ENCODE results near the gene COL11A2. TPM values are rescaled to one million over a fixed set of nuclear protein-coding genes. Genes with fewer than 3 reads are reported as not detected.
"Not testable (repeated sequence)": the region's sequence is repeated elsewhere in the genome, so short reads cannot be mapped to it uniquely, and the experiment has no call there.

Gene COL11A2
- total RNA-seq, 1 donor, result 1.8 TPM

GRCh38 chr6:33236328-33236727 lies 44.1 kb upstream of the COL11A2 start:
- H3K27me3 ChIP-seq (ENCODE audit: insufficient read depth, low read length), result peaks cover 22% of the 10 kb centered on the region
- H2AFZ ChIP-seq (ENCODE audit: low read length), result no peak overlapping the region
- no peak for DNase-seq (ENCODE audit: insufficient read length, low spot score, missing footprints)
- no peak overlapping the region for H3K4me2 ChIP-seq (ENCODE audit: insufficient read depth, low read length)
- no peaks in the 10 kb centered on the region for H3K79me2 ChIP-seq (ENCODE audit: insufficient read depth, low read length)
- H3K27ac ChIP-seq (ENCODE audit: low read depth, low read length), result no peak overlapping the region
- no peaks in the 10 kb centered on the region for H3K9me3 ChIP-seq (ENCODE audit: low read depth, low read length)
- no peak for TF ChIP-seq CTCF (IDR thresholded peaks at IDR 0.05; ENCODE audit: extremely low read depth, low read depth, low read length)
- H3K36me3 ChIP-seq (ENCODE audit: insufficient read depth, low read length), result no peaks in the 10 kb centered on the region
- no peaks in the 10 kb centered on the region for H3K4me1 ChIP-seq (ENCODE audit: insufficient read depth, low read length)
- H3K4me3 ChIP-seq (ENCODE audit: insufficient read depth, low read length), result no peak overlapping the region
- H4K20me1 ChIP-seq (ENCODE audit: insufficient read depth, low read length), result no peaks in the 10 kb centered on the region

- Histone ChIP-seq H3K4me1 (ENCODE audit: insufficient read depth, low read length) (no peaks in the 10 kb centered on the region), H3K79me2 (ENCODE audit: insufficient read depth, low read length) (no peaks in the 10 kb centered on the region), H2AFZ (ENCODE audit: low read length) (no peak overlapping the region), H3K27ac (ENCODE audit: low read depth, low read length) (no peak overlapping the region), H4K20me1 (ENCODE audit: insufficient read depth, low read length) (no peaks in the 10 kb centered on the region), H3K4me2 (ENCODE audit: insufficient read depth, low read length) (no peak overlapping the region), H3K27me3 (ENCODE audit: insufficient read depth, low read length) (peaks cover 21% of the 10 kb centered on the region), H3K4me3 (ENCODE audit: insufficient read depth, low read length) (no peak overlapping the region), H3K9me3 (ENCODE audit: low read depth, low read length) (no peaks in the 10 kb centered on the region), H3K36me3 (ENCODE audit: insufficient read depth, low read length) (no peaks in the 10 kb centered on the region)
- DNase-seq (ENCODE audit: insufficient read length, low spot score, missing footprints), result no peak
- TF ChIP-seq CTCF (IDR thresholded peaks at IDR 0.05; ENCODE audit: extremely low read depth, low read depth, low read length), result no peak
These were observed 43.0 kb upstream of the COL11A2 start for GRCh38 chr6:33235221-33235634.

GRCh38 chr6:33226503-33227120 lies 34.3 kb upstream of the COL11A2 start:
- H3K4me3 ChIP-seq (ENCODE audit: insufficient read depth, low read length); DNase-seq (ENCODE audit: insufficient read length, low spot score, missing footprints); H3K9me3 ChIP-seq (ENCODE audit: low read depth, low read length); H3K4me2 ChIP-seq (ENCODE audit: insufficient read depth, low read length); H3K4me1 ChIP-seq (ENCODE audit: insufficient read depth, low read length); H2AFZ ChIP-seq (ENCODE audit: low read length); H4K20me1 ChIP-seq (ENCODE audit: insufficient read depth, low read length); H3K27ac ChIP-seq (ENCODE audit: low read depth, low read length); H3K79me2 ChIP-seq (ENCODE audit: insufficient read depth, low read length); H3K36me3 ChIP-seq (ENCODE audit: insufficient read depth, low read length): not testable (repeated sequence)
- H3K27me3 ChIP-seq (ENCODE audit: insufficient read depth, low read length), result peaks cover 13% of the 10 kb centered on the region

- peaks cover 7% of the 10 kb centered on the region for H3K4me1 ChIP-seq (ENCODE audit: insufficient read depth, low read length)
- H3K79me2 ChIP-seq (ENCODE audit: insufficient read depth, low read length), result no peaks in the 10 kb centered on the region
- H4K20me1 ChIP-seq (ENCODE audit: insufficient read depth, low read length), result no peaks in the 10 kb centered on the region
- H3K9me3 ChIP-seq (ENCODE audit: low read depth, low read length), result no peaks in the 10 kb centered on the region
- no peak for TF ChIP-seq CTCF (IDR thresholded peaks at IDR 0.05; ENCODE audit: extremely low read depth, low read depth, low read length)
- peaks cover 4% of the 10 kb centered on the region for H3K27me3 ChIP-seq (ENCODE audit: insufficient read depth, low read length)
- no peak overlapping the region for H3K4me2 ChIP-seq (ENCODE audit: insufficient read depth, low read length)
- no peak overlapping the region for H2AFZ ChIP-seq (ENCODE audit: low read length)
- no peak overlapping the region for H3K27ac ChIP-seq (ENCODE audit: low read depth, low read length)
- peak; percentile 62 for DNase-seq (ENCODE audit: insufficient read length, low spot score, missing footprints)
- no peaks in the 10 kb centered on the region for H3K36me3 ChIP-seq (ENCODE audit: insufficient read depth, low read length)
- H3K4me3 ChIP-seq (ENCODE audit: insufficient read depth, low read length), result no peak overlapping the region
These were observed 25.4 kb upstream of the COL11A2 start for GRCh38 chr6:33217681-33218080.

Data from osteoblast (primary cell).